A549 (cell line): ENCODE data around the gene ULK2. TPM values are rescaled to one million over a fixed set of nuclear protein-coding genes. Genes with fewer than 3 reads are reported as not detected.
A peak's percentile ranks its signal among the peaks of the same experiment; 100 is the strongest.

Experiments
- ATAC-seq, 2 experiments: fragments of 200-7000 bp in 1 of 2; fragments of >200 bp in 1 of 2; cut with Nextera tagmentation in 1 of 2; cut with Tn5 transposase in 1 of 2; 3 replicates each; pipeline versions ENCODE4 v1.8.0 to v1.9.1; 2018 to 2020; ENCODE audit warnings: mild to moderate bottlenecking in 1 of 2, moderate library complexity in 1 of 2
- CTCF ChIA-PET: fragments of 300-600 bp; sonication (Branson Sonifier 250); formaldehyde crosslinking; extraction: SDS; loops from one replicate; lab custom pipeline; 2021; ENCODE audit warnings: antibody characterized with exemption, inconsistent platforms; lab: Yijun Ruan, JAX
- POLR2A ChIA-PET: fragments of 350-600 bp; formaldehyde crosslinking; extraction: SDS; loops from one replicate; lab custom pipeline; 2021; ENCODE audit warnings: antibody characterized with exemption, inconsistent platforms; lab: Yijun Ruan, JAX
- DNase-seq, 2 experiments: peaks; one replicate each; pipeline versions ENCODE4 v3.0.0 to v3.0.0-alpha.2; 2011 to 2016; ENCODE audit warnings: low read depth in 1 of 2, low spot score in 1 of 2
- FAIRE-seq: peaks from 2 replicates; lab custom pipeline; 2011; peaks lifted over from hg19 to GRCh38; lab: Jason Lieb, UNC
- H3K27ac ChIP-seq, 2 experiments: fragments of >200 bp; sonication (Bioruptor Twin); formaldehyde crosslinking; 3 replicates each; pipeline ENCODE4 v1.5.1; 2016 to 2017
- H3K4me1 ChIP-seq: fragments of >200 bp; sonication (Bioruptor Twin); formaldehyde crosslinking; 3 replicates; pipeline ENCODE4 v1.6.1; 2016
- H3K4me2 ChIP-seq: fragments of >200 bp; sonication (Bioruptor Twin); formaldehyde crosslinking; 3 replicates; pipeline ENCODE4 v1.6.1; 2016
- H3K4me3 ChIP-seq: fragments of >200 bp; sonication (Bioruptor Twin); formaldehyde crosslinking; 3 replicates; pipeline ENCODE4 v1.5.1; 2016
- H3K9me3 ChIP-seq: fragments of >200 bp; sonication (Bioruptor Twin); formaldehyde crosslinking; 3 replicates; pipeline ENCODE4 v1.6.1; 2016
- CBX8 ChIP-seq: fragments of 200-600 bp; sonication (generic); IDR thresholded peaks from 2 replicates; pipeline ENCODE4 v1.6.1; 2016
- CEBPB ChIP-seq, 2 experiments: fragments of >200 bp in 1 of 2; sonication (Bioruptor Twin) in 1 of 2; formaldehyde crosslinking in 1 of 2; IDR thresholded peaks; 2 replicates each; pipeline ENCODE4 v1.6.1; 2012 to 2016
- CHD4 ChIP-seq: fragments of 200-600 bp; sonication (generic); IDR thresholded peaks from 2 replicates; pipeline ENCODE4 v1.6.1; 2016; ENCODE audit warnings: antibody characterized with exemption, mild to moderate bottlenecking, borderline replicate concordance
- CTCF ChIP-seq: fragments of >200 bp; sonication (Bioruptor Twin); formaldehyde crosslinking; IDR thresholded peaks from 3 replicates; pipeline ENCODE4 v1.5.1; 2016
- EHF ChIP-seq: fragments of 250-450 bp; sonication (Bioruptor Pico); IDR thresholded peaks from 2 replicates; pipeline ENCODE4 v1.5.0; 2020; ENCODE audit warnings: mild to moderate bottlenecking
- EHMT2 ChIP-seq: fragments of 200-600 bp; sonication (generic); IDR thresholded peaks from 2 replicates; pipeline ENCODE4 v1.6.1; 2016; ENCODE audit warnings: antibody characterized with exemption, low read depth, mild to moderate bottlenecking, moderate library complexity
- ESRRA ChIP-seq: fragments of 150-350 bp; IDR thresholded peaks from 2 replicates; pipeline ENCODE4 v1.6.1; 2014; ENCODE audit warnings: mild to moderate bottlenecking, low read length, borderline replicate concordance
- FOXS1 ChIP-seq: fragments of 250-450 bp; sonication (Bioruptor Pico); IDR thresholded peaks from 2 replicates; pipeline ENCODE4 v1.5.0; 2020; ENCODE audit warnings: mild to moderate bottlenecking, moderate library complexity
- HMGXB4 ChIP-seq: fragments of 250-450 bp; sonication (Bioruptor Pico); IDR thresholded peaks from 2 replicates; pipeline ENCODE4 v1.5.0; 2021; ENCODE audit warnings: mild to moderate bottlenecking, moderate library complexity, borderline replicate concordance
- HOXB13 ChIP-seq: fragments of 250-450 bp; sonication (Bioruptor Pico); IDR thresholded peaks from 2 replicates; pipeline ENCODE4 v1.5.0; 2020; ENCODE audit warnings: low read depth, mild to moderate bottlenecking, moderate library complexity
- KDM1A ChIP-seq: fragments of 200-600 bp; sonication (generic); IDR thresholded peaks from 2 replicates; pipeline ENCODE4 v1.6.1; 2016; ENCODE audit warnings: low read depth, mild to moderate bottlenecking
- MAFK ChIP-seq: fragments of 450-650 bp; IDR thresholded peaks from 2 replicates; pipeline ENCODE4 v1.6.1; 2014; ENCODE audit not compliant: partially characterized antibody
- NFE2L2 ChIP-seq: fragments of 150-350 bp; conservative IDR thresholded peaks from 2 replicates; pipeline ENCODE4 v1.6.1; 2014; ENCODE audit warnings: low read length
- PHF8 ChIP-seq: fragments of 200-600 bp; sonication (generic); IDR thresholded peaks from 2 replicates; pipeline ENCODE4 v1.6.1; 2016; ENCODE audit warnings: low read depth, mild to moderate bottlenecking, antibody characterized with exemption, moderate library complexity, borderline replicate concordance
- RAD21 ChIP-seq, 2 experiments: fragments of >200 bp in 1 of 2; sonication (Bioruptor Twin) in 1 of 2; formaldehyde crosslinking in 1 of 2; IDR thresholded peaks in 1 of 2; conservative IDR thresholded peaks in 1 of 2; 2 replicates in 1 of 2; 3 replicates in 1 of 2; pipeline ENCODE4 v1.6.1; 2012 to 2018; ENCODE audit warnings: inconsistent platforms in 1 of 2
- RCOR1 ChIP-seq: fragments of 150-350 bp; IDR thresholded peaks from 2 replicates; pipeline ENCODE4 v1.6.1; 2014; ENCODE audit warnings: antibody characterized with exemption, low read length, low read depth
- SMC3 ChIP-seq: fragments of >200 bp; sonication (Bioruptor Twin); formaldehyde crosslinking; IDR thresholded peaks from 3 replicates; pipeline ENCODE4 v1.6.1; 2018; ENCODE audit warnings: inconsistent platforms
- USF2 ChIP-seq: fragments of 450-650 bp; IDR thresholded peaks from 2 replicates; pipeline ENCODE4 v1.6.1; 2014; ENCODE audit warnings: antibody characterized with exemption
- WGBS: methylation state at CpG from one replicate; pipeline ENCODE4 v1.1.6; 2017; ENCODE audit errors: missing lambda C conversion rate; 5-methylcytosine and 5-hydroxymethylcytosine counted together
- polyA plus RNA-seq, 4 experiments: library from polyadenylated mRNA; depleted of rRNA in 3 of 4; stranded (reverse); fragments of >200 nt; fragmentation: RNase III in 1 of 4; extraction: RNeasy Plus Mini Kit Qiagen cat#74134 plus additional on column Dnase treatment in 1 of 4; gene quantifications; 2 replicates in 3 of 4; 3 replicates in 1 of 4; pipeline ENCODE4 v1.2.3, GENCODE V29; 2011 to 2017

Gene ULK2
- polyA plus RNA-seq, 2 of the 4 experiments (the other 2 are of a cell fraction): 14.4 to 40.9 TPM

- Histone ChIP-seq H3K4me1 (no peaks in the 10 kb centered on the region), H3K9me3 (no peaks in the 10 kb centered on the region), H3K27ac (no peak overlapping the region), H3K4me3 (no peak overlapping the region), H3K4me2 (no peak overlapping the region)
- peak in 1 of 2 experiments; percentile 50 for DNase-seq
- peak; percentile 84 for FAIRE-seq
- POLR2A ChIA-PET: interaction anchor here (0.5 kb wide), 1 partner anchor 48 kb away, joined by 4 read pairs; no protein-coding TSS in a partner anchor
- TF ChIP-seq FOXS1 (CRISPR knock-in tag) (no peak), EHMT2 (no peak), CBX8 (no peak), RAD21 (conservative IDR thresholded peaks at IDR 0.05 in 1 of 2, IDR thresholded peaks at IDR 0.05 in 1 of 2) (peak; percentile 48 to 59; a peak in 4 of 5 replicates), CTCF (peak; percentile 46)
- CTCF ChIA-PET: interaction anchor here (1.0 to 2.2 kb wide), 6 partner anchors 10 to 450 kb away, joined by 3 to 6 read pairs (median 3); partner anchors contain the start of genes ALDH3A2 and B9D1
- peak; percentile 80 to 83; a peak in 5 of 6 replicates for ATAC-seq
- 66% methylated on average over 3 of the region's 3 CpGs for WGBS
Observed at GRCh38 chr17:19812407-19812806, 55.3 kb downstream of the ULK2 start.

GRCh38 chr17:19805006-19805405 is 62.7 kb downstream of the ULK2 start:
- ChIA-PET CTCF (interaction anchor here (1.0 kb wide), 1 partner anchor 291 kb away, joined by 6 read pairs; no protein-coding TSS in a partner anchor), POLR2A (no interaction called here)
- H3K4me2 ChIP-seq: no peak overlapping the region
- ATAC-seq (no peak), DNase-seq (no peak), FAIRE-seq (no peak)
- H3K9me3 ChIP-seq: no peaks in the 10 kb centered on the region
- H3K4me1 ChIP-seq: no peaks in the 10 kb centered on the region
- H3K27ac ChIP-seq: no peak overlapping the region
- WGBS: 75% methylated on average over 2 of the region's 2 CpGs
- TF ChIP-seq MAFK: peak; percentile 49
- no peak for TF ChIP-seq CEBPB (IDR thresholded peaks at IDR 0.05)
- no peak overlapping the region for H3K4me3 ChIP-seq

DNA sequence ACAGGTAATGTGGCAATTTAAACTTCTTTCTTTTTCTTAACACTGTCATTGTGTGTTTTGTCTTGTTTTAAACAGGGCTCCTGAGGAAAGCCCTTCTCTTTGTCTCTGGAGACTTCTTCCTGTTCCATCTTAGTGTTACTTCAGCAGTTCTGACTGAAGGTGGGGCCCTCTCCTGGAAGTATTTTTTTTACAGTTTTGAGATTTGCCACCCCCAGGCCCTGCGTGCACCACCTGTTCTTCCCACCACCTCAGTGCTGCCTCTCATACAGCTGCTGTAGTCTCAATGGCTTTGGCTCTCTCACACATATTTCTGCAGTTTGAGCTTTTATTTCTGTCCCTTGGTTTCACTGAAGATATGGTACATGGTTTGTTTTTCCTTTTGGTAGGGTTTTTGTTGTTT is 67.2 kb downstream of the ULK2 start:
- H3K27ac ChIP-seq: no peak overlapping the region
- no peak for FAIRE-seq
- POLR2A ChIA-PET: no interaction called here

More for the DNA sequence above, 67.2 kb downstream of the ULK2 start:
- Histone ChIP-seq H3K4me1 (no peaks in the 10 kb centered on the region), H3K4me3 (no peak overlapping the region), H3K9me3 (no peaks in the 10 kb centered on the region), H3K4me2 (no peak overlapping the region)
- whole genome bisulfite sequencing: 78% methylated on average over 1 of the region's 1 CpG
- no peak for DNase-seq
- peak; percentile 39 to 59; a peak in 4 of 6 replicates for ATAC-seq
- CTCF ChIA-PET: interaction anchor here (1.5 to 1.6 kb wide), 3 partner anchors 12 to 20 kb away, joined by 3 to 4 read pairs (median 4); no protein-coding TSS in a partner anchor
- TF ChIP-seq PHF8: no peak
- no peak for TF ChIP-seq USF2
- no peak for TF ChIP-seq MAFK
- TF ChIP-seq SMC3: no peak
- TF ChIP-seq EHMT2: no peak
- TF ChIP-seq NFE2L2: no peak
- no peak for TF ChIP-seq FOXS1 (CRISPR knock-in tag)
- no peak for TF ChIP-seq RCOR1
- TF ChIP-seq ESRRA: no peak
- TF ChIP-seq EHF (CRISPR knock-in tag): no peak
- no peak for TF ChIP-seq HOXB13
- TF ChIP-seq HMGXB4 (CRISPR knock-in tag): no peak
- no peak for TF ChIP-seq CHD4
- TF ChIP-seq KDM1A: no peak
- TF ChIP-seq CBX8: no peak
